Islet of Langerhans (tissue), 1 donor: ENCODE results near the gene CYGB.
"Not testable (repeated sequence)": the region's sequence is repeated elsewhere in the genome, so short reads cannot be mapped to it uniquely, and the experiment has no call there.

Experiments used
- FAIRE-seq: peaks from one replicate; lab custom pipeline; 2011; peaks lifted over from hg19 to GRCh38; lab: Jason Lieb, UNC

CYGB gene

DNA sequence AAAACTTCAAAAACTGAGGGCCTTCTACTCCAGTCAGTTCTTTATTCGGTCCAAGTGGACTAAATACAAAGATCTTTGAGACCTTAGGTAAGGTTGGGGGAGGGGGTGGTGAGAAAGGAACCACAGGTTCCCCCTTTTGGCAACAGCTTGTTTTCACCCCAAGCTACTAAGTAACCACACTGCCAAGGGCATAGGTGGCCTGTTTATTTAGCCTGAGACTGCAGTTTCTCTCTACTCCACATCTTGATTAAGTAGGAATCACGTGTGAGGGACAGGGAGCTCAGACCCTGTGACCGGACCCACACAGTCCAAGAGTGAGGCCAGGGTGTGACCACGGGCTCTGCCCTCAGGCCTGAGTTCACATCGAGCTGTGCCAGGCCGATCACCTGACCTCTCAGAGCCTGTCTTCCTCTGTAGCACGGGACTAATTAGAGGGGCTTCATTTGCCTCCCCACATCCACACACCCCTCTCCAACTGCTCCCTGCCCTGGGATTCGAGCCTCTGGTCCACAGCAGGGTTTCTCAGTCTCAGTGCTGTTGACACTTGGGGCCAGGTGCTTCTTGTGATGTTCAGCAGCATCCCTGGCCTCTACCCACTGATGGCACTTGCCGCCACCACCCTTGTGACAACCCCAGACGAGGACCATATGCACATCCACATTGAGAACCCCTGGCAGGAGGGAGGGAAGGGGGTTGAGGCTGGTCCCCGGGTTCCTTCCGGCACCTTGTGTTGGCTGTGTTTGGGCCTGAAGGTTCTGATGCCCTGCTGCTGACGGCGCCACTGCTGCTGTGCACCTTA, 30.3 kb upstream of the CYGB start:
- no peak for FAIRE-seq

DNA sequence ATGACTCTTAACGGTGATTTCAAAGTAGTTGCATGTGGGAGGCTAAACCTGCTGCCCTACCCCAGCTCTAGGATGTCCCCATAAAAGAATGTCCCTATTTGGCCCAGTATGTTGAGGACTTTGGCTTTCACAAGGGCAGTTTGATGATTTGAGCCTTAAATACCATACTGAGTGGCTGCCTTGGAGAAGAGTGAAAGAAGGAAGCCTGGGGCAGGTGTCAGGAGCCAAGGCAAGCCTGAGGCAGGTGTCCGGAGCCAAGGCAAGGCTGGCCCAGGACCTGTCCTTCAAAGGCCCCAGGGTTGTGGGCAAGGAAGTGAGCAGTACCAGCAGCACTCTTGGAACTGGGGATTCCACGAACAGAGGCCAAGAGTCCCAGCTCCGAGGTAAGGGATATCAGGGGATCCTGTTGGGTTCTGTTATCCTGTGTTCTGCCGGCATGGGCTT, 29.5 kb upstream of the CYGB start:
- no peak for FAIRE-seq

DNA sequence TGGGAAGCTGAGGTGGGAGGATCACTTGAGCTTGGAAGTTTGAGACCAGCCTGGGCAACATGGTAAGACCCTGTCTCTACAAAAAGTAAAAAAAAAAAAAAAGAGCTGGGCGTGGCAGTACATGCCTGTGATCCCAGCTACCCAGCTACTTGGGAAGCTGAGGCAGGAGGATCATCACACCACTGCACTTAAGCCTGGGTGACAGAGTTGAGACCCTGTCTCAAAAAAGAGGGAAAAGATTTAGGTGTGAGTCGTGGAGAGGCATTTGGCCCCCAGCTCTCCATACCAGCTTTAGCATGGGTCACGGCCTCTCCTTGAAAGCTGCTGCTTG, 29.1 kb upstream of the CYGB start:
- FAIRE-seq, result no peak

DNA sequence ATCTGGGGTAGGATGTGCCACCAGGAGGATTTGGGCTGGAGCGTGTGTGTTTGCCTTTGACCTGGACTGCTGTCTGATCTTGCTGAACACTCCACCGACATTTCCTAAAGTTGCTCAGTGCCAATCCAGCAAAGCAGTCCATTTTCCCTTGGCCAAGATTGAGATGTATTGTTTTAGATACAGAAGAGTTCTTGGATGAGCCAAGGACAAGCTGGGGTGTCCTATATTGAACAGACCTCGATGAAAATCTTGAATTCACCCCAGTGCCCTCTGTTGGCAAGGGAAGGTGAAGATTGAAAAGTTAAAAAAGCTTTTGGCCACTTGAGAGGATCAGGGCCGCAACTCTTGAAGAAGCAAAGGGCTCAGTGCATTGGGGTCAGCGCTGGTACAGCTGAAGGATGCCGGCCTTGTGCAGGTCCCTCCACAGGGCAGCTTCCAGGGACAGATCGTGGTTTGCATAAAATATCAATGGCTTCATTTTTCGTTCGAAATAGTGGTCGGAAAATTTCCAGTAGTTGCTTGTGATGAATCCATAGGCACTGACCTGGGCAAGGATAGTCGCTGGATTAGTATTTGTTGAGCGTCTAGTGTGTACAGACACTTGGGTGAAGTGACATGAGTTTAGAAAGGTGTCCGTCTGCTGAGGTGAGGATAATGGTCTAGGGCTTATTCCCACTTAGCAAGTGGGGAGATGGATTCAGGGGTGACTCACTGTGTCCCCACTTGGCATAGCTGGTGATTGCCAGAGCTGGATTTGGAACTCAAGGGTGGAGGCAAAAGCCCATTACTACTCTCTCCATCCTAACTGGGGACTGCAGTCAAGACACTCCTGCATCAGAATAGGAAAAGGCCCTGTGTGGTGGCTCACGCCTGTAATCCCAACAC, 28.5 kb upstream of the CYGB start:
- no peak for FAIRE-seq

DNA sequence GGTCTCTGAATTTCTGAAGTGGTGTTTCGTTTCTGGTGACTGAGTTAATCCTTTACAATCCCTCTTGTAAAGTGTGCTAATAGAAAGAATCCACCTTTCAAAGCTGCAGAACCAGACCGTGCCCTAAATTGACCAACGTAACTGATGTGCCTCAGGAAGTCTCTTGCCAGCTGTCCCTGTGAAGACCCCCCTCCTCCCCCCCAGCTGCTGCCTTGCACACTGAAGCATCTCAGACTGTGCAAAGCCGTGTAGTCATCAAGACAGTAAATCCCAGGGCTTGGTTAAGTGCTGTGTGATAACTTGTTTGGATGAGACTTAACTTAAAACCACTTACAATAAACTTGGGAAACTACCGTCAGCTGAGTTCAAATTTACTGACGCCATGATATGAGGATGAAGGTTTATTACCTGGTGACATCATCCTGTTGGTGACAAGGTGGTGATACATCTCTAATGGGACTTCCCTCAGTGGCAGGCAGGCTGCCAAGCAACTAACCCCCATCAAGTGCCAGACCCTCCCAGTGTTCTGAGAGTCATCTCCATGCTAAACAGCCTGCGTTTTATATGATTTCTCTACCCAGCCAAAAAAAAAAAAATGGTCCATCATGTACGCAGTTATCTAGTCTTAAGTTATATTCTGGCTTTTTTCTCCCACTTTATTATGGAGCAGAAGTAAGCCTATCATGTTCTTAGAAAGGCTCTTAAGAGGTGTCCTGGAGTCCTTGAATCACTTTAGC, 27.6 kb upstream of the CYGB start:
- FAIRE-seq, result not testable (repeated sequence)

DNA sequence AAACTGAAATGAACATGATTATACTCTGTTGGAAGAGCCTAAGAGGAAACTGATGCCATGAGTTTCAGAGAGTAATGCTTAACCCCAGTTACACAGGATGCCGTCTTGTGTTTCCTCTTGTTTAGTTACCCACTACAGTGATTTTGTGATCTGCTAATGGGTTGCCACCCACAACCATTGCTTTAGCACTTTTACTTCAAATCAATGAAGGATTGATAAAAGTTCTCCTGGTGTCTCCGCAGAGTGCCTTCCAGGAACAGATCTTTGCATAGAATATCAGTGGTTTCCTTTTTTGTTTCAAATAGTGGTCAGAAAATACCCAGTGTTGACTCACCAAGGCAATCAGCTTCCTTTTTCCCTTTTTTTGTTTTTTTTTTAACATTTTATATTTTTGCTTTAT, 25.9 kb upstream of the CYGB start:
- not testable (repeated sequence) for FAIRE-seq

DNA sequence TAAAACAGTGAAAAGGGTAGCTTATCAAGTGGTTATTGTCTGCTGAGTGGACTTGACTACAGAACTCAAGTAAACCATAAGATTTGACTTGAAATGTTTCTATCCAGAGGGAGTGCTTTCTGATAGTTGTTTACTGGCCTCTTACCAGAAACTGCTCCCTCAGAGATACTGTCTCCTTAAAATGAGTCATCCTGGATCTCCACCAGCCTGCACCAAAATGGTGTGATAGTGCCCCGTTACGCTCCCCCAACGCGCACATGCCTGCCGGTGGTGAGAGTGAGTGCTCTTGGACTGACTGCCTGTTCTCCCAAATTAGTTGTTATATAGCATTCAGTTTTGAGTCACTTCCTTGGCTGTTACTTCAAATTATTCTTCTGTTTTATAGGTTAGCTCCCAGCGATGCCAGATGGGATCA, 25.2 kb upstream of the CYGB start:
- no peak for FAIRE-seq

DNA sequence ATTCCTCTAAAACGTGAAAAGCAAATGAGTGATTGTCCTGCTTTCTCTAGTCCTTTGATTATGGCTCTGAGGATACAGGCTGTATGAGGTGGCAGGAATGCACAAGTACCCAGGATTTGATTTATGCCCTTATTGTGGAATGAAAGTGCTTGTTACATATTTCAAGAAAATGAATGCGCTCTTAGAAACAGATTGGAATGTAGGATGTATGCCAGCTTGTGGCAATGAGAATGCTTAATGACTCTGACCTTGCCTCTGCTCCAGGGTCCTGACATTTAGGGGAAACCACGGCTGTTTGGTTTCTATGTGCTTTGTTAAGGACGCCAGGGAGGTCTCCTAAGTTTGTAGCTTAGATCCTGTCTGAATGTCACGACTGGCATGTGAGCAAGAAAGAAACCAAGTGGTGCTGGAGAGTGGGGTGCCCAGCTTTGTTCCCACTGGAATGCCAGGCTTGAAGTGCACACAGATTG, 24.3 kb upstream of the CYGB start:
- FAIRE-seq, result no peak

DNA sequence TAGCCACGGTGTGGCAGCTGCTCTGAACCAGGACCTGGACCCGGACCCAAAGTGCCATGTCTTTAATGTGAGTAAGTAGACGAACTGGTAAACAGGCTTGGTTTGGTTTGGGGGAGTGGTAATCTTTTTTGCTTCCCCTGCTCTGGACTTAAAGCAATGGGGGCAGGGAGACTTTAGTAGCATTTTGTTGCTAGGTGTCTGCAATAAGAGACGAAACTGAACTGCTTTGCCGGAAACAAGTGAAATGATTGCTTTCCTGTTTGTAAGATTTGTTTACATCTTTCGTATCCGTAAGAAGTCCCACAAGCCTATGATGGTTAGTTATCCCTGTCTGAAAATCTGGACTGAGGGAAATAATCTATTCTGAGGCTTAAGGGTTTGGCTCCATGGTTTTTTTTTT, 23.8 kb upstream of the CYGB start:
- no peak for FAIRE-seq

DNA sequence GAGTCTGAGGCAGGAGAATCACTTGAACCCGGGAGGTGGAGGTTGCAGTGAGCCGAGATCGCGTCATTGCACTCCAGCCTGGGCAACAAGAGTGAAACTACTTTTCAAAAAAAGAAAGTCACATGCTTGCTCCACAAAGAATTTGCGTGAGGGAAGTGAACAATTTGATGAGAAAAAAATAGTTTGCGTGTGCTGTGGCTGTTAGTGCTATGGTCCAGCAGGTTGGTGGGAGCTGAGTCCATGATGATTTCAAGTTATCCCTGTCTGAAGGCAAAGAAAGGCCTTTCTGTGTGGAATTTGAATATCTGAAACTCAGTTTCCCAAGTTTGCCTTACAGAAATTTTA, 23.3 kb upstream of the CYGB start:
- no peak for FAIRE-seq

DNA sequence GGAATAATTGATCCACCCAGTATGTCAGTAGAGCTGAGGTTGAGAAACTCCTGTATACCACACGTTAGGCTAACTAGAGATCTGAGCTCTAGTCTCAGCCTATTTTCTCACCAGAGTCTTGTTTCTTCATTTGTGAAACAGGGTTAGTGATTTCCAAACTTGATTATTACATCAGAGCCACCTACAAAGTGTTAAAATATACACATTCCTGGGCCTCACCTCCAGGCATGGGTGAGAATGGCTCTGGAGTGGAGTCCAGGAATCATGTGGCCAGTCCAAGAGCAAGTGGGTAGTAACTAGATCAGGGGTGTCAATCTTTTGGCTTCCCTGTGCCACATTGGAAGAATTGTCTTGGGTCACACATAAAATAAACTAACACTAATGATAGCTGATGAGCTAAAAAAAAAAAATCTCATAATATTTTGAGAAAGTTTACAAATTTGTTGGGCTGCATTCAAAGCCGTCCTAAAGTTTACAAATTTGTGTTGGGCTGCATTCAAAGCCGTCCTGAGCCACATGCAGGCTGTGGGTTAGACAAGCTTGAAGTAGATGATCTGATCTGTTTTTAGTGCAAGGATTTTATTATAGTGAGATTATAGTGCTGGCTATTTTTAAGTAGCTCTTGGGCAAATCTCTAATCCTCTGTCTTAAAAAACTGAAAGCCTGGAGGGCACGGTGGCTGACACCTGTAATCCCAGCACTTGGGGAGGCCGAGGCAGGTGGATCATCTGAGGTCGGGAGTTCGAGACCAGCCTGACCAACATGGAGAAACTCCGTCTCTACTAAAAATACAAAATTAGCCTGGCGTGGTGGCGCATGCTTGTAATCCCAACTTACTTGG, 22.7 kb upstream of the CYGB start:
- FAIRE-seq, result no peak

DNA sequence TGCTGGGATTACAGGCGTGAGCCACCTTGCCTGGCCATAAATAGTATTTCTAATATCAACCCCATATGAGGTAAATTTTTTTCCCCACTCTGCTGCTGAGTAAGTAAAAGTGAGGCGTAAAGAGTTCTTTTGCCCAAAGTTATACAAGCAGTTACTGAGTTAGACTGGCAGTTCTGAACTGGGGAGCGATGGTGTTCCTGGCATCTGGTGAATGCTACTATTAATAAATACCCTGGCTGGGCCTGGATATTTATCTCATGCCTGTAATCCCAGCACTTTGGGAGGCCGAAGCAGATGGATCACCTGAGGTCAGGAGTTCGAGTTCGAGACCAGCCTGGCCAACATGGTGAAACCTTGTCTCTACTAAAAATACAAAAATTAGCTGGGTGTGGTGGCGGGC, 22.0 kb upstream of the CYGB start:
- not testable (repeated sequence) for FAIRE-seq

DNA sequence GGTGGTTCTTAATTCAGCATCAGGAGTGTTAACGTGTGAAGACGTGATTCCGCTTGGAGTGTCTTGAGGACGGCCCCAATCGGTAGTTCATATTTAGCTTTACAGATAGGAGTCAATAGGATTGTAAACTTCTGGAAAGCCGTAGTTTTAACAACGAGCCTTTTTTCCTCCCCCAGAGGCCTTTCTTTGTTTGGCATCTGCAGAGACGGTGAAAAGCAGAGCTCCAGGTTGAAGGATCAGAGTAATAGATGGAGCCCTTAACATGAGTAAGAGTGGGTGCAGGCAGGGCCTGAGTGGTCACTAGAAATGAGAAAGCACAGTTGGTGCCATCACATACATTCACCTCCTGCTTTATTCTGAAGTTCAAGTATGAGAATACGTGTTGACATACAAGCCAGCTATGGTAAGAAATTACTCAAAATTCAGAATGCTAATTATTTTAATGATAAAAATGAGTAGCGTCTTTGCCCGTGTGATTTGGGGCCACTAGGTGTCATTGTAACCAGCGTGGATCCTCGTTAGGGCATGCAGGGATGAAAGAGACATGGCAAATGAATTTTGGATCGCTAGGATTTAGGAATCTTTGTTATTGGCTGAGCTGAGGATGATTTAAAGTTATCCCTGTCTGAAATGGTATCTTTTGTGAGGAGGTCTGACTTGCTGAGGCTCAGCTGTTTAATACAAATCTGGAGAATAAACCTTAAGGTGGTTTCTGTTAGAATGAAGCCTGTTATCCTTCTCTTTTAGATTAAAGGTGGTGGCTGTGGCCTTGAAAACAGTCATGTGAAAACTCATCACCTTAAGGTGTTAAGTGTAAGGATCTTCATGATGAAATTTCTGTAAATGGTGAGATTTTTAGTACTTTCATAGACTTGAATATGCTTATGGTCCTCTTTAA, 20.9 kb upstream of the CYGB start:
- FAIRE-seq, result no peak

DNA sequence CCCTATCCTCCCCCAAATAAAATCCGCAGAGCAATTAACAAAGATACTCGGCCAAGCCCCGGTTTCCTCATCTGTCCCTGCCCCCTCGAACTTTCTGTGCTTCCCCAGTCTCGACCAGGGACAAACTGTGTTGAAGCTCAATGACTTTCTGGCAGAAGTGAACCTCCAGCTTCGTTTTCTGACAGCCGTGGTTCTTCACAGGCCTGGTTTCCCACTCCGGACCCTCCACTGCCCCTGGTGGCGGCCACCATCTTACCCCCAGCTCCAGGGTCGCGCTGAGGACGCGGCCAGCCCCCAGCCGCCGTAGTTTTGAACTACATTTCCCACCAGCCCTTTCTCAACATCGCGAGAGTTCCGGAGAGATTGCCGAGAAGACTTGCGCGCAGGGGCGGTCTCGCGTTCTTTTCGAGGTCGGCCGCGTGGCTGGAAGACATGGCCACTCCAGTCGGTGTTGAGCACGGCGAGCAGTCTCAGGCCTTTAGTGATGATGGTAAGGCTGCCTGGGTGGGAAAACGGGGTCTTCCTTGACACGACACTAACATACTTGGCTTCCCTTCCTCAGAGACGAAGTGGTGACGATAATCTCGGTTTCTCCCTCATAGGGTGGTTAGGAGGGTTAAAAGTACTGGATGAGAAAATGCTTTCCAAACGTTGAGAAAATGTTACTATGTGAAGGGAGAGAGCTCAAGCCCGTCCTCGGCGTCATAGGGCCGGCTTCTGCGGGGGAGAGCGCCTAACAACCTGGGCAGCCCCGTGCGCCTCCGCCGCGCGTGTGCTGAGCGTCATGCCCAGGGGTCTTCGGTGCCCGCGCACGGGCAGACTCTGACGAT, 20.1 kb upstream of the CYGB start:
- FAIRE-seq, result no peak

DNA sequence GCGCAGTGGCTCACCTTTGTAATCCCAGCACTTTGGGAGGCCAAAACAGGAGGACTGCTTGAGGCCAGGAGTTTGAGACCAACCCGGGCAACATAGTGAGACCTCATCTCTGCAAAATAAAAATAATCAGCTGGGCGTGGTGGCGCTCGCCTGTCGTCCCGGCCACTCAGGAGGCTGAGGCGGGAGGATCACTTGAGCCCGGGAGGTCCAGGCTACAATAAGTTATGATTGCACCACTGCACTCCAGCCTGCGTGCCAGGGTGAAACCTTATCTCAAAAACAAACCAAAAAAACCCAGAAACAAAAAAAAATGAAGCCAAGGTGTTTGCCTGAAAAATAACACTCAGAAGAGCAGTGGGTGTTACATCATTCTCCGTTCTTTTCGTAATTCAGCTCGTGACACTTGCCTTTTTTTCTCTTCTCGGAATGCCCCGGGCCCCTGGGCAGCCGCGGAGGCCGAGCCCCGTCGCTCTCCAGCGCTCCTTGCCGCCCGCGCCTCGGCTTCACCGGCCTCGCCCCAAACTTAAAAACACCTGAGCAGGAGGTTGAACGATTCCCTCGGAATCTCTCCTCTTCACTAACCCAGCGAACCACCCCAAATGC, 19.4 kb upstream of the CYGB start:
- FAIRE-seq, result no peak

DNA sequence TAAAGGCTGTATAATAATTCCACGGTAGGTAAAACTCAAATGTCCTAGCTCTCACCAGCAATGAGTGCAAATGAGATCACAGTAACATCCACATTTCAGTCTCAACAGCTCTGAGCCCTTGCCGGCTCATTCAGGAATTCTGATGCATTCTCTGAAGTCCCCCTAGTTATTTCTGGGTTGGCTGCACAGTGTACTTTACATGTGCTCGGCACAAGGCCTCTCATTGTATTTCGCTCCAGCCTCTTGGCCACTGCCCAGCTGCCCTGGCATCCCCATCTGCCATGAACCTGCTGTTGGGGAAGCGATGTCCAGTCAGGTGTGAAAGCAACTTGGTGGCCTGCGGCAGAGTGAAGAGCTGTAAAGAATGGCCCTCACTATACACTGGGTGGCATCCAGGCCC, 16.6 kb upstream of the CYGB start:
- no peak for FAIRE-seq

DNA sequence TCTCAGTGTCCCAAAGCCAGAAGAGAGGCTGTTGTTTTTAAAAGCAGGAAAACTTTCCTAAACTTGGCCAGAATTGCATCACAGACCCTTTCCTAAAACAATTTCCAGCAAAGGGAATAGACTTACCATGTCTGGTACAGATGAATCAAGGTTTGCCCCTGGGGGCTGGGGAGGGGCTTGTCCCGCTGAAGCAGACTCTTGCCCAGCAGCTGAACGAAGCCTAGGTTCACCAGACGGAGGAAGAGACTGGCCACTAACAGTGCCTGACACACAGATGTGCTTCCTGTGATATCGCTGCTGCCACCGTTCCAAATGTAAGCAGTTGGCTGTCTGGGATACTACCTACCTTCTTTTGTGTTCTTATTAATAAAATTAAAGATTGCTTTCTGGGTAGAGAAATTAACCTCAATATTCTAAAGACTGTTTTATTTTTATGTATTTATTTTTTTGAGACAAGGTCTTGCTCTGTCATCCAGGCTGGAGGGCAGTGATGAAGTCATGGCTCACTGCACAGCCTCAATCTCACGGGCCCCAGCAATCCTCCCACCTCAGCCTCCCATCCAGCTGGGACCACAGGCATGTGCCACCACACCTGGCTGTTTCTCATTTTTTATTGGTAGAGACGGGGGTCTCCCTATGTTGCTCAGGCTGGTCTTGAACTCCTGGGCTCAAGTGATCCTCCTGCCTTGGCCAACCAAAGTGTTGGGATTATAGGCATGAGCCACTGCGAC, 15.8 kb upstream of the CYGB start:
- FAIRE-seq, result no peak

DNA sequence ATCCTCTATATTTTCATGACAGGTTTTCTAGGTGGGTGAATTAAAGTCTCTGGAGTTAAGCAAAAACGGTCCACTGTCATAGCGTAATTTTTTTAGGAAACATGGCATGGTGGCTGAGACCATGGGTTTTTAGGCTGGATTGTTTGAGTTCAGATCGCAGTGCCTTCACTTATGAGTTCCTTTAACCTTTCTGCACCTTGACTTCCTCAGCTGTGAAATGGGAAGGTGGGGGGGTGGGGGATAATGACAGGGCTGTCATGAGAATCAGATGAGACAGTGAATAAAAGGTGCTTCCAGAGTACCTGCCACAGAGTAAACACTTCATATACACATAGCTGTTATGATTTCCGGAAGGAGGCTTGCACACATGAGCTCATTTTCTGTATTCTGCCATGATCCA, 14.2 kb upstream of the CYGB start:
- no peak for FAIRE-seq
